Esophagus muscularis mucosa (tissue), 4 donors: Measurements from ENCODE around the gene PDSS2. TPM values are rescaled to one million over a fixed set of nuclear protein-coding genes. Genes with fewer than 3 reads are reported as not detected.

Source experiments
- DNase-seq: peaks from one replicate; pipeline ENCODE4 v3.0.0-alpha.2; 2017; ENCODE audit errors: extremely low spot score
- H3K27ac ChIP-seq, 4 donors: fragments of 200-600 bp; sonication (generic); replicated peaks in 1 of 4; 1 replicate in 3 of 4; 2 replicates in 1 of 4; pipeline ENCODE4 v1.5.1; 2016 to 2019; ENCODE audit warnings: mild to moderate bottlenecking in 1 of 4
- H3K27me3 ChIP-seq, 4 donors: fragments of 200-600 bp; sonication (generic); one replicate each; pipeline versions ENCODE4 v1.5.1 to v1.6.0; 2016 to 2019
- H3K36me3 ChIP-seq, 4 donors: fragments of 200-600 bp; sonication (generic); one replicate each; pipeline ENCODE4 v1.5.1; 2016 to 2019
- H3K4me1 ChIP-seq, 4 donors: fragments of 200-600 bp; sonication (generic); one replicate each; pipeline ENCODE4 v1.5.1; 2016 to 2019
- H3K4me3 ChIP-seq, 4 donors: fragments of 200-600 bp; sonication (generic); 1 replicate in 2 of 4; 2 replicates in 2 of 4; pipeline ENCODE4 v1.5.1; 2016 to 2019; ENCODE audit warnings: mild to moderate bottlenecking in 4 of 4, moderate library complexity in 1 of 4
- H3K9me3 ChIP-seq, 4 donors: fragments of 200-600 bp; sonication (generic); 1 replicate in 3 of 4; 2 replicates in 1 of 4; pipeline ENCODE4 v1.5.1; 2016 to 2019
- CTCF ChIP-seq, 3 experiments: fragments of 200-600 bp in 2 of 3; fragments of 450-650 bp in 1 of 3; sonication (generic) in 2 of 3; IDR thresholded peaks; one replicate each; pipeline ENCODE4 v1.5.1; 2017 to 2019; ENCODE audit warnings: antibody characterized with exemption in 3 of 3, mild to moderate bottlenecking in 2 of 3, moderate library complexity in 1 of 3
- EP300 ChIP-seq: sonication (generic); formaldehyde crosslinking; IDR thresholded peaks from one replicate; pipeline ENCODE4 v1.6.1; 2017; ENCODE audit warnings: antibody characterized with exemption
- POLR2A ChIP-seq: fragments of 450-650 bp; IDR thresholded peaks from one replicate; pipeline ENCODE4 v1.6.1; 2017; ENCODE audit warnings: antibody characterized with exemption, moderate library complexity, mild to moderate bottlenecking, low read depth
- POLR2AphosphoS5 ChIP-seq, 2 donors: sonication (generic); formaldehyde crosslinking; IDR thresholded peaks; one replicate each; pipeline ENCODE4 v1.6.1; 2017; ENCODE audit warnings: antibody characterized with exemption in 2 of 2
- WGBS: methylation state at CpG from one replicate; pipeline ENCODE4 v1.1.5; 2018; 5-methylcytosine and 5-hydroxymethylcytosine counted together
- intact Hi-C: fragments of 100-400 bp; cut with DNase I; formaldehyde crosslinking; loops from one replicate; pipeline ENCODE4 v1.15.1; 2023
- total RNA-seq, 4 donors: library from RNA; depleted of rRNA; stranded (reverse); fragments of >200 nt; gene quantifications; one replicate each; pipeline versions ENCODE4 v1.1.0 to v1.2.1, GENCODE V29; 2016

The PDSS2 gene
- total RNA-seq, 4 donors from 2014 or later: 6.6 to 10.8 (median 8.7) TPM

DNA sequence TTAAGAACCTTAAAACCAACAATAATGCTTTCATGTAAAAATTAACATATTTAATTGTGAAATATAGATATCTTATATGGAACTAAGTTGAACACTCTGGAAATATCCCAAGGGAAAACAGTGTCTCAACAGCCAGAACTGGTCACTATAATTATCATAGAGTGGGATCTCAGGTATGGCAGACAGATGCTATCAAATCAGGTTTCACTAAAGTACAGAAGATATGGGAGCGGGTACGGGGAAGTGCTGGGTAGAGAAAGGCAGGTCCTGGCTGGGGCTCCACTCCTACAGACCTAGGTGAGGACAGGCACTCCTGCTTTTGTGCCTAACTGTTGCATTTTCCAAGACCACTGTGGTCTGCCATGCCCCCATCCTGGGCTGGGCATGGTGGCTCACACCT is 215.9 kb downstream of the PDSS2 start:
- Histone ChIP-seq H3K36me3 (no peaks in the 10 kb centered on the region), H3K9me3 (no peaks in the 10 kb centered on the region), H3K27ac (no peak overlapping the region), H3K4me3 (no peak overlapping the region), H3K27me3 (no peaks in the 10 kb centered on the region), H3K4me1 (peaks cover 0 to 4% (median 0%) of the 10 kb centered on the region in 4 donors)
- no peak for DNase-seq
- TF ChIP-seq POLR2AphosphoS5 (IDR thresholded peaks at IDR 0.05) (no peak), POLR2A (no peak)
- 100% methylated on average over 2 of the region's 2 CpGs for WGBS
- intact Hi-C loops: no loop called here

DNA sequence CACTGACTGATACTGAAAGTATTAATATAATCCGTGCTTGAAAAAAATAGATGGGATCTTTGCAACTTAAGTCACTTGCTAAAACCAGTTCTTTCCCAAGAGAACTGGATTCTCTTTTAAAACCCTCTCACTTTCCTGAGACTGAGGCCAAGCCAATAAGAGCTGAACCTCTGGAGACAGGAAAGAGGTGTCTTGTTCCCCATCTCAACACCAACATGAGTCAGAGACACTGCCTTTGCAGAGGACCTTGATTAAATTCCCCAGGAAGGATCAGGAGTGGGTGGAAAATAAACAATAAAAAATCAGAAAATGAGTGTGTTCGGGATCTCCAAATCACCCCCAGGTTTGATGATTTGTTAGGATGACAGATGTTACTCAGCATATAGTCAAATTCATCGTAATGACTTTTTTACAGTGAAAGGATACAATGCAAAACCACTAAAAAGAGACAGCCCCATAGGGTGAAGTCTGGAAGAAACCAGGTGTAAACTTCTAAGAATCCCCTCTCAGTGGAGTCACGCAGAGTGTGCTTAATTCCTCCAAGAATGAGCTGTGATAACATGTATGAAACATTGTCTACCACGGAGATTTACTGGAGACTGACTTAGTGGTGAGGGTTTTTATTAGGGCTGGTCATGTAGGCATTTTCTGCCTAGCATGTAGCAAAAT is 221.2 kb downstream of the PDSS2 start:
- H3K4me1 ChIP-seq: no peaks in the 10 kb centered on the region
- H3K27me3 ChIP-seq: no peaks in the 10 kb centered on the region
- no peak overlapping the region for H3K4me3 ChIP-seq
- peaks cover 0 to 18% (median 7%) of the 10 kb centered on the region in 4 donors for H3K36me3 ChIP-seq
- intact Hi-C loops: no loop called here
- WGBS: 92% methylated on average over 5 of the region's 5 CpGs
- DNase-seq: no peak
- no peak for TF ChIP-seq POLR2AphosphoS5 (IDR thresholded peaks at IDR 0.05)
- TF ChIP-seq EP300: no peak
- no peak for TF ChIP-seq POLR2A
- TF ChIP-seq CTCF (IDR thresholded peaks at IDR 0.05): no peak
- peaks cover 0 to 10% (median 3%) of the 10 kb centered on the region in 4 donors for H3K9me3 ChIP-seq
- no peak overlapping the region for H3K27ac ChIP-seq

DNA sequence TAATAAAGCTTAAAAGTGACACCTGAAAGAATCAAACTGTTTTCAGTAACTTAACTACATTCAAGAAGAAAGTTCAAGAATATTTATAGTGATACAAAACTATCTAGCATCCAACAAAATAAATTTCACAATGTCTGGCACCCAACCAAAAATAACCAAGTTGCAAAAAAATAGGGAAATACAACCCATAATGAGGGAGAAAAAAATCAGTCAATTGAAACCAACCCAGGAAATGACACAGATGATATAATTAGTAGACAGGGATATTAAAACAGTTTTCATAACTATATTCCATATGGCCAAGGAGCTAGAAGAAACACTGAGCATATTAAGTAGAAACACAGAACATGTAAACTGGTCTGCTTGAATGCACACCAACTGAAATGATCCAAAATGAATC is 223.9 kb downstream of the PDSS2 start:
- TF ChIP-seq POLR2A (no peak), POLR2AphosphoS5 (IDR thresholded peaks at IDR 0.05) (no peak), EP300 (no peak), CTCF (IDR thresholded peaks at IDR 0.05) (no peak)
- Histone ChIP-seq H3K27me3 (no peaks in the 10 kb centered on the region), H3K4me1 (no peaks in the 10 kb centered on the region), H3K36me3 (peaks cover 0 to 22% (median 7%) of the 10 kb centered on the region in 4 donors), H3K27ac (no peak overlapping the region), H3K4me3 (no peak overlapping the region), H3K9me3 (peaks cover 0 to 10% (median 3%) of the 10 kb centered on the region in 4 donors)
- intact Hi-C loops: no loop called here
- no peak for DNase-seq

GRCh38 chr6:107235007-107235406 is 224.4 kb downstream of the PDSS2 start:
- H3K27ac ChIP-seq: no peak overlapping the region
- H3K4me1 ChIP-seq: no peaks in the 10 kb centered on the region
- no peaks in the 10 kb centered on the region for H3K27me3 ChIP-seq
- TF ChIP-seq CTCF (IDR thresholded peaks at IDR 0.05) (no peak), EP300 (no peak), POLR2A (no peak), POLR2AphosphoS5 (IDR thresholded peaks at IDR 0.05) (no peak)
- intact Hi-C loops: no loop called here
- H3K36me3 ChIP-seq: peaks cover 0 to 22% (median 7%) of the 10 kb centered on the region in 4 donors
- WGBS: 70% methylated on average over 2 of the region's 2 CpGs
- H3K4me3 ChIP-seq: no peak overlapping the region
- no peak for DNase-seq
- H3K9me3 ChIP-seq: peaks cover 0 to 10% (median 3%) of the 10 kb centered on the region in 4 donors

DNA sequence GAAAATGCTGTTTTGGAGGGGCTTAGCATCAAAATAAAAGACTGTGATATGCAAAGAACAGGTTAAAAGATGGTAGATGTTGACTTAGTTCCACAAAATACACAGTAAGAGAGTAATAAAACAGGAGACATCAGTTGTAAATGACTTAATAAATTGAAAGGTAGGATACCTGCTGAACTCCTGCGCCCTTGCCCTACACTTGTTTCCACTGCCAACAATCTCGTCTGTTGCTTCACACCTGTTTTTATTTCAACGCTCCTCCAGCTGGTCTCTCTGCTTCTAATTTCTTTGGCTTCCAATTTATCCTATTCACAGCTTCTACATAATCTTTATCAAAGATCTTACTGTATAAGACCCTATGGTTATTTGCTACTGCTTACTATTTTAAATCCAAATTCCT is 228.1 kb downstream of the PDSS2 start:
- Histone ChIP-seq H3K4me1 (no peaks in the 10 kb centered on the region), H3K9me3 (peaks cover 0 to 5% (median under 1%) of the 10 kb centered on the region in 4 donors), H3K4me3 (no peak overlapping the region), H3K36me3 (peaks cover 0 to 9% (median 0%) of the 10 kb centered on the region in 4 donors), H3K27ac (no peak overlapping the region), H3K27me3 (no peaks in the 10 kb centered on the region)
- TF ChIP-seq POLR2AphosphoS5 (IDR thresholded peaks at IDR 0.05) (no peak), CTCF (IDR thresholded peaks at IDR 0.05) (no peak), POLR2A (no peak), EP300 (no peak)
- intact Hi-C loops: no loop called here
- DNase-seq: no peak
- 97% methylated on average over 3 of the region's 3 CpGs for WGBS
